Endothelial cell of umbilical vein (primary cell): Measurements from ENCODE around the gene MUC5AC. TPM values are rescaled to one million over a fixed set of nuclear protein-coding genes. Genes with fewer than 3 reads are reported as not detected.

Experiments used
- BruUV-seq: library from RNA; stranded (reverse); fragments of 400-500 nt; replicated peaks from 2 replicates; lab custom pipeline; 2021; lab: Mats Ljungman, UMichigan
- CTCF ChIA-PET: fragments of 300-600, 350-600 bp; sonication (Branson Sonifier 250); formaldehyde crosslinking; loops from one replicate; lab custom pipeline; 2021; ENCODE audit warnings: antibody characterized with exemption, inconsistent platforms; lab: Charles Lee
- POLR2A ChIA-PET: fragments of 300-600, 350-600 bp; sonication (Branson Sonifier 250); formaldehyde crosslinking; loops from one replicate; lab custom pipeline; 2021; ENCODE audit warnings: antibody characterized with exemption, inconsistent platforms; lab: Charles Lee
- DNase-seq: peaks from one replicate; pipeline ENCODE4 v3.0.0-alpha.2; 2011; ENCODE audit warnings: low read depth, low spot score
- FAIRE-seq: peaks from 2 replicates; lab custom pipeline; 2011; peaks lifted over from hg19 to GRCh38; lab: Jason Lieb, UNC
- H2AFZ ChIP-seq: 2 replicates; pipeline ENCODE4 v1.6.0; 2012; ENCODE audit warnings: low read depth, low read length, control low read depth, inconsistent platforms
- H3K27ac ChIP-seq: 2 replicates; pipeline ENCODE4 v1.5.1; 2011; ENCODE audit warnings: low read depth, mild to moderate bottlenecking, control low read depth, low read length, moderate library complexity; ENCODE audit not compliant: insufficient read depth
- H3K27me3 ChIP-seq, 2 experiments: 2 replicates each; pipeline versions ENCODE4 v1.6.0 to v1.6.1; 2011; ENCODE audit warnings: low read length in 2 of 2, mixed read lengths in 1 of 2; ENCODE audit not compliant: control insufficient read depth in 2 of 2, insufficient read depth in 2 of 2
- H3K36me3 ChIP-seq, 2 experiments: 2 replicates in 1 of 2; 3 replicates in 1 of 2; pipeline ENCODE4 v1.5.1; 2011; ENCODE audit warnings: low read length in 2 of 2, mild to moderate bottlenecking in 1 of 2, moderate library complexity in 1 of 2; ENCODE audit not compliant: control insufficient read depth in 2 of 2, insufficient read depth in 2 of 2; ENCODE audit errors: extremely low read depth in 1 of 2
- H3K4me1 ChIP-seq: 3 replicates; pipeline ENCODE4 v1.5.1; 2011; ENCODE audit warnings: mild to moderate bottlenecking, low read length; ENCODE audit not compliant: control insufficient read depth, insufficient read depth; ENCODE audit errors: extremely low read depth
- H3K4me2 ChIP-seq: 2 replicates; pipeline ENCODE4 v1.6.1; 2011; ENCODE audit warnings: low read length, control low read depth, mixed read lengths; ENCODE audit not compliant: insufficient read depth
- H3K4me3 ChIP-seq, 3 experiments: fragments of 200-600 bp in 1 of 3; sonication (generic), shearing (Covaris generic) in 1 of 3; replicated peaks in 1 of 3; 2 replicates each; pipeline ENCODE4 v1.5.1; 2011 to 2016; ENCODE audit warnings: control low read depth in 3 of 3, low read length in 3 of 3, mild to moderate bottlenecking in 2 of 3, inconsistent platforms in 1 of 3, low read depth in 1 of 3, moderate library complexity in 1 of 3; ENCODE audit not compliant: insufficient read depth in 1 of 3
- H3K79me2 ChIP-seq: 2 replicates; pipeline ENCODE4 v1.6.0; 2012; ENCODE audit warnings: low read length, inconsistent platforms; ENCODE audit not compliant: control insufficient read depth, insufficient read depth
- H3K9ac ChIP-seq: replicated peaks from 2 replicates; pipeline ENCODE3; 2011; ENCODE audit warnings: low read length, control low read depth; ENCODE audit not compliant: insufficient read depth; ENCODE audit errors: extremely low read depth
- H3K9me1 ChIP-seq: replicated peaks from 3 replicates; pipeline ENCODE4 v1.6.0; 2011; ENCODE audit warnings: mild to moderate bottlenecking, low read length; ENCODE audit not compliant: control insufficient read depth, insufficient read depth; ENCODE audit errors: extremely low read depth
- H3K9me3 ChIP-seq: replicated peaks from 2 replicates; pipeline ENCODE4 v1.5.1; 2012; ENCODE audit warnings: low read length, inconsistent platforms; ENCODE audit not compliant: control insufficient read depth, insufficient read depth
- H4K20me1 ChIP-seq: replicated peaks from 2 replicates; pipeline ENCODE3; 2011; ENCODE audit warnings: mild to moderate bottlenecking, low read length; ENCODE audit not compliant: control insufficient read depth, insufficient read depth; ENCODE audit errors: extremely low read depth
- CTCF ChIP-seq, 2 donors: IDR thresholded peaks; 1 replicate in 1 of 2; 2 replicates in 1 of 2; pipeline ENCODE4 v1.5.1; 2011; ENCODE audit warnings: low read length in 2 of 2, mild to moderate bottlenecking in 2 of 2, moderate library complexity in 2 of 2, control low read depth in 1 of 2, inconsistent platforms in 1 of 2, low read depth in 1 of 2; ENCODE audit not compliant: insufficient read depth in 1 of 2; ENCODE audit errors: extremely low read depth in 1 of 2
- MYC ChIP-seq: IDR thresholded peaks from one replicate; pipeline ENCODE4 v1.6.1; 2011; ENCODE audit warnings: mild to moderate bottlenecking, low read depth, low read length
- dilution Hi-C: fragments of 300-500 bp; cut with MboI; formaldehyde crosslinking; loops from one replicate; pipeline ENCODE4 v1.15.0; 2019; ENCODE audit warnings: low sequenced_read_pairs; ENCODE audit not compliant: extremely low pct_ligation_motif_present
- intact Hi-C: fragments of 100-400 bp; cut with micrococcal nuclease; formaldehyde crosslinking; loops from one replicate; pipeline ENCODE4 v1.10.0; 2022
- polyA plus RNA-seq, 4 experiments: library from polyadenylated mRNA; depleted of rRNA in 3 of 4; stranded (reverse) in 3 of 4; unstranded in 1 of 4; fragments of >200 nt; gene quantifications; 2 replicates each; pipeline versions ENCODE4 v1.2.1 to v1.2.3, GENCODE V29; 2011 to 2012; ENCODE audit warnings: missing spikeins in 1 of 4
- total RNA-seq: library from RNA; stranded (reverse); gene quantifications from 2 replicates; pipeline ENCODE4 v1.2.3, GENCODE V29; 2021

The MUC5AC gene
- total and polyA plus RNA-seq, 2 donors (not counting 3 experiments of a cell fraction or from before 2014, with no cell fraction given), result not detected

GRCh38 chr11:1219834-1220815 is 62.4 kb downstream of the MUC5AC start:
- Histone ChIP-seq H3K27ac (no peak overlapping the region), H3K4me1 (no peaks in the 10 kb centered on the region), H2AFZ (no peak overlapping the region), H3K4me2 (no peak overlapping the region), H3K9ac (no peak overlapping the region), H3K27me3 (no peaks in the 10 kb centered on the region), H3K9me1 (no peaks in the 10 kb centered on the region), H3K79me2 (no peaks in the 10 kb centered on the region), H4K20me1 (no peaks in the 10 kb centered on the region), H3K4me3 (no peak overlapping the region), H3K9me3 (no peaks in the 10 kb centered on the region), H3K36me3 (no peaks in the 10 kb centered on the region)
- DNase-seq (no peak), FAIRE-seq (no peak)
- BruUV-seq, result no TSS peak
- intact Hi-C loops (loop anchor here (5.0 kb wide), 1 partner anchor 297 kb away; no protein-coding TSS in a partner anchor), dilution Hi-C loops (no loop called here)
- no peak for TF ChIP-seq MYC
- TF ChIP-seq CTCF (IDR thresholded peaks at IDR 0.05; ENCODE audit: extremely low read depth in 1 of 2, insufficient read depth in 1 of 2, low read depth in 1 of 2, low read length in 2 of 2), result no peak
- CTCF ChIA-PET, result interaction anchor here (1.4 kb wide), 1 partner anchor 11 kb away, joined by 5 read pairs; no protein-coding TSS in a partner anchor
- POLR2A ChIA-PET, result no interaction called here
